GM19397 (cell line): ENCODE measurements around the gene STON1.
"Not testable (repeated sequence)": the region's sequence is repeated elsewhere in the genome, so short reads cannot be mapped to it uniquely, and the experiment has no call there.

Experiments used
- ATAC-seq: cut with Tn5 transposase; IDR thresholded peaks from one replicate; pipeline ENCODE4 v1.9.1; 2021; ENCODE audit warnings: mild to moderate bottlenecking, moderate library complexity; ENCODE audit not compliant: unreplicated experiment

STON1 gene

GRCh38 chr2:48572816-48573215, 42.9 kb downstream of the STON1 start:
- no peak for ATAC-seq

DNA sequence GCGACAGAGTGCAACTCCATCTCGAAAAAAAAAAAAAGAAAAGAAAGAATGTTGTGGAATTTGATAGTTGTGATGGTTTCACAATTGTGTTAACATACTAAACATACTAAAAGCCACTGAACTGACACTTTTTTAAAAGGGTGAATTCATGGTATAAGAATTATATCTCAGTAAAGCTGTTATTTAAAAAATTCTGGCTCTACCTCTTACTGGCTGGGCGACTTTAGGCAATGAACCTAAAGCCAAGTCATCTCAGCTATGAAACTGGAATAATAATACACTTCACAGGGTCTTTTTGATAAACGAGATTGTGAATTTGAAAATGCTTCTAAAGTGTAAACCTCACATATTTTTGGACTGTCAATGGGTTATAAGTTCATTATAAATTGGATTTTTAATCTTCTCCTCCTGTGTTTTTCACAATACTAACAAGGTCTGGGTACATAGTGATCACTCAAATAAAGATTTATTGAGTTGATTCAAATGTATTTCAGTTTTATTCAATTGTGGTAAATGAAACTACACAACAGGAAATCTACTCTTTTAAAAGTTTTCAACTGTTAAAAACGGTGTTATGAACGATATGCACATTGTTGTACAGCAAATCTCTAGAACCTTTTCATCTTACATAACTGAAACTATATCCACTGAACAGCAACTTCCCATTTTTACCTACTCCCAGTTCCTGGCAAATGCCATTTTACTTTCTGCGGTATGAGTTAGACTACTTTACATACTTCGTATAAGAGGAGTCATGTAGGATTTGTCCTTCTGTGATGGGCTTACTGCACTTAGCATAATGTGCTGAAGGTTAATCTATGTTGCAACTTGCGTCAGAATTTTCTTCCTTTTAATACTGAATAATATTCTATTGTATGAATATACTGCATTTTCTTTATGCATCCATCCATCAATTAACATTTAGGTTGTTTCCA, 44.7 kb downstream of the STON1 start:
- no peak for ATAC-seq

- ATAC-seq: no peak
Observed at GRCh38 chr2:48578313-48578712, 48.4 kb downstream of the STON1 start.

GRCh38 chr2:48583961-48584360, 54.0 kb downstream of the STON1 start:
- ATAC-seq: no peak

DNA sequence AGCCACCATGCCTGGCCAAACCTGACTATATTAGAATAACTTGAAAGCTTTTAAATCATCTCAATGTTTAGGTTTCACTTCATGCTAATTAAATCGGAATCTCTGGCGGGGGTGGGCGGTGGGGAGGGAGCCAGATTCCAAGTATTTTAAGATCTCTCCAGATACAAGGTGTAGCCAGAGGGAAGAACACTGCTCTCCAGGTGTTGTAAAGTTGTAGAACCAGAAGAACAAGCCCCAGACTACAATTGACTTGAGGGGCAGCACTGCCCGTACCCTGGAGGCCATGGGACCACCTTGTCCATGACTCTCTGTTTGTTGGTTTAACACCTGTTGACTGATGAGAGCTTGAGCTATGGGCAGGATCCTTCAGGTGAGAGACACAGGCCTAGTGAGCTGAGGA, 54.6 kb downstream of the STON1 start:
- ATAC-seq: no peak

- no peak for ATAC-seq
Observed at GRCh38 chr2:48586433-48586832, 56.5 kb downstream of the STON1 start.

GRCh38 chr2:48587560-48587959, 57.6 kb downstream of the STON1 start:
- no peak for ATAC-seq

DNA sequence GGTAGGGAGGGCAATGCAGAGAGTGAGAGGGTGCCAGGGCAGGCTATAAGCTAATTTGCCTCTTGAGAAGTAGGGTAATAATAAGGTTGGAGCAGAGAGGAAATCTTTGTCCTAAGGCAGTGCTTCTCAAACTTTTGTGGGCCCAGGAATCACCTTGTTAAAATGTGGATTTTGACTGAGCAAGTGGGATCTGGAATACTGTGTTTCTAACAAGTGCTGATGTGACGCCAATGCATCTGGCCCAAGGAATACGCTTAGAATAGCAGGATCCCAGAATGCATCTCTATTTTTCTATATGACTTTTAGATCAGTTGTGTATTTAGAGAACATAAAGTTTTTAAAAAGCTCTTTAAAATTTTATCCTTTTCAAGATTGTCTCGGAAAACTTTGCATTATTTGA, 58.0 kb downstream of the STON1 start:
- ATAC-seq: no peak

GRCh38 chr2:48588745-48589144, 58.8 kb downstream of the STON1 start:
- ATAC-seq: no peak

- no peak for ATAC-seq
Observed at GRCh38 chr2:48589170-48589767, 59.3 kb downstream of the STON1 start.

- no peak for ATAC-seq
Observed at GRCh38 chr2:48590017-48590416, 60.1 kb downstream of the STON1 start.

DNA sequence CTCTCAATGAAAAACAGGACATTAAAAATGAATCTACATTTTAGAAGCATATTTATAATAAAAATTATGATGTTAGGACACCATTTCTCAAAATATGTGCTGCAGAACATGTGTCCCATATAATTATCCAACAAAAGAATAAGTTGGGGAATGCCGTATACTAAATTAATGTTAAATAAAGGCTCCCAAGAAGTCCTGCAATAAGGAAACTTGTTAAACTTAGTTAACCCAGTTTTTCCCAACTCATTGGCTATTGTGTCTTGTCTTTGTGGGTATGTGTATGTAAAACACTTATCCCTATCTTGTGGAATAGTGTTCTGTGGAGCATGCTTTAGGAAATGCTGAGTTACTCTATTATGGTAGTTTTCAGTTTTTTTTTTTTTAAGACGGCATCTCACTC, 62.1 kb downstream of the STON1 start:
- no peak for ATAC-seq

DNA sequence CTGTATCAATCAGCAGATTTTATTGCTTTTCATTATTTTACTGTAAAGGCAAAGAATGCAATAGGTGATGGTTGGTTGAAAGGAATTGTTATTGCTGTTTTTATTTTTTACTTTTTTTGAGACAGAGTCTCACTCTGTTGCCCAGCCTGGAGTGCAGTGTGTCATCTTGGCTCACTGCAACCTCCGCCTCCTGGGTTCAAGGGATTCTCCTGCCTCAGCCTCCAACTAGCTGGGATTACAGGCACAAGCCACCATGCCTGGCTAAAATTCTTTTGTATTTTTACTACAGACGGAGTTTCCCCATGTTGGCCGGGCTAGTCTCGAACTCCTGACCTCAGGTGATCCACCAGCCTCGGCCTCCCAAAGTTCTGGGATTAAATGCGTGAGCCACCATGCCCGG, 66.8 kb downstream of the STON1 start:
- not testable (repeated sequence) for ATAC-seq

GRCh38 chr2:48597492-48597891, 67.5 kb downstream of the STON1 start:
- ATAC-seq: no peak

- no peak for ATAC-seq
Observed at GRCh38 chr2:48600204-48600813, 70.4 kb downstream of the STON1 start.

DNA sequence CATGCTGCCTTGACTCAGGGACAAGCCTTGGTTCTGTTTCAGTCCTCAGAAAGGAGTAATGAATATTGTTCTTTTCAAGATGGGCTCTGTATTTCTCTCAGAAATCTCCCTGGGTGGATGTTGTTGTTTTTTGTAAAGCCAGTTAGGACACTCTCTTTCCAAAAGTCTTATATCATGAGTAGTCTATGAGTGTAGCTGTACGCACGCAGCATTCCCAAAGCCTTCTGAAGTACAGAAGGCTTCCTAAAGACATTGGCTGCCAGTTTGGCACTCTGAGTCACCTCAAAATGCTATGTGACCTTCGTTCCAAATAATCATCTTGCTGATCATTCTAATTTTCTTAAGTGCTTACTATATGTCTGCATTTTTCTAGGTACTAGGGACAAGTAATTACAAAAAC, 71.0 kb downstream of the STON1 start:
- ATAC-seq: no peak

DNA sequence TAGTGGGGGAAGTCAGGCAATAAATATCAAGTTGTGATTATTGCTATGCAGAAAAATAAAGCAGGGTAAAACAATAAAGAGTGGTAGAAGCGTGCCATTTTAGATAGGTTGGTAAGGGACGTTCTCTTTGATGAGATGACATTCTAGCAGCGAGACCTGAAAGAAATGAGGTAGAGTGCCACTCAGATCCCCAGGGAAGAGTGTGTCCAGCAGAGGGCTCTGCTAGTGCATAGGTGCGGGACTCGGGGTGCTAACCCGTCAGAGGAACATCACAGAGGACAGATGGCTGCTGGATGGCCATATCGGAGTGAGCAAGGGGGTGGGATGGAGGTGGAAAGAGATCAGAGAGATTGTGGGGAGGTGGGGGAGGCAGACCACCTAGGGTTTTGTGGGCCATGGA, 71.4 kb downstream of the STON1 start:
- no peak for ATAC-seq

- ATAC-seq: no peak
Observed at GRCh38 chr2:48605482-48606175, 75.7 kb downstream of the STON1 start.

- no peak for ATAC-seq
Observed at GRCh38 chr2:48607307-48608014, 77.5 kb downstream of the STON1 start.

DNA sequence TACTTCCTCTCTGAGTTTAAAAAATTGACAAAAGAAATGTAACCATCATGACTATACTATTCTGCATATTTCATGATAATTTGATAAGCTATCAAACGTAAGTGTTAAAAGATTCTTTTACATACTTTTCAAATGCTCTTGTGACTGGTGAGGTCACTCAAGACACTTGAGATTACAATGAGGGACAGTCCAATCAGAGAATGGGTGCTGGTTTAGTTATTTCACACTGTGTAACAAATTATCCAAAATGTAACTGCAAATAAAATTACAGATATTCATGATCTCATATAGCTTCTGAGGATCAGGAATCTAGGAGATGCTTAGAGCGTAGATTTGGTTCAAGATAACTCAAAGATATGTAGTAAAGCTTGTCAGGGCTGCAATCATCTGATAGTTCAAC, 83.3 kb downstream of the STON1 start:
- ATAC-seq: no peak

DNA sequence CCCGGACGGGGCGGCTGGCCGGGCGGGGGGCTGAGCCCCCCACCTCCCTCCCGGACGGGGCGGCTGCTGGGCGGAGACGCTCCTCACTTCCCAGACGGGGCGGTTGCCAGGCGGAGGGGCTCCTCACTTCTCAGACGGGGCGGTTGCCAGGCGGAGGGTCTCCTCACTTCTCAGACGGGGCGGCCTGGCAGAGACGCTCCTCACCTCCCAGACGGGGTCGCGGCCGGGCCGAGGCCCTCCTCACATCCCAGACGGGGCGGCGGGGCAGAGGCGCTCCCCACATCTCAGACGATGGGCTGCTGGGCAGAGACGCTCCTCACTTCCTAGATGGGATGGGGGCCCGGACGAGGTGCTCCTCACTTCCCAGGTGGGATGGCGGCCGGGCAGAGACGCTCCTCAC, 84.6 kb downstream of the STON1 start:
- ATAC-seq: not testable (repeated sequence)
